NCI-H748 treated with DMSO at 0.1 percent for 48 hours (cell line): ENCODE results near the gene PCDHGB3.
"Not testable (repeated sequence)": the region's sequence is repeated elsewhere in the genome, so short reads cannot be mapped to it uniquely, and the experiment has no call there.

Source experiments
- DNase-seq: peaks from one replicate; lab custom pipeline; 2025; lab: John Stamatoyannopoulos, UW

Gene PCDHGB3

DNA sequence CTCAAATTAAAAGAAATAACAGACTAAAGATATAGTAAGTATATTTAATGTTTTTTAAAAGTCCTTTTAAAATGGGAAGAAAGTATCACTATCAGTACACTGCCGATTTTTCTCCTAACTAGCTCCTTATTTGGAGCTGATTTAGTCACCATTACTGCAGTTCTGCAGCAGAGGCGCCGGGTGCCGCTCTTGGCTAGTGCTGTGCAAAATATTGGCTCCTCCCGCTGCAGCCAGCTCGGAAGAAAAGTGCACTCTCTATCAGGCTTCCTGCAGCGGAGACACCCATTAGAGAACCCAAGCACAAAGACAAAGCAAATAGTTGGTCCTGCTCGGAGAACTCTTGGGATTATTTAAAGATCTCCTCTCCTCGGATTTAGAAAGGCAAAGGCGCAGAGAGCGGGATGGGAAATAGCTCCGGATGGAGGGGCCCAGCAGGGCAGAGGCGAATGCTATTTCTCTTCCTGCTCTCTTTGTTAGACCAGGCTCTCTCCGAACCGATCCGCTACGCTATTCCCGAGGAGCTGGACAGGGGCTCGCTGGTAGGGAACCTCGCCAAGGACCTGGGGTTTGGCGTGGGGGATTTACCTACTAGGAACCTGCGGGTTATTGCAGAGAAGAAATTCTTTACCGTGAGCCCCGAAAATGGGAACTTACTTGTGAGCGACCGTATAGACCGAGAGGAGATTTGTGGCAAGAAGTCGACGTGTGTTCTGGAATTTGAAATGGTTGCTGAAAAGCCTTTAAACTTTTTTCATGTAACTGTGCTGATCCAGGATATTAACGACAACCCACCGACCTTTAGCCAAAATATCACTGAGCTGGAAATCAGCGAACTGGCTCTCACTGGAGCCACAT, at the start of gene PCDHGB3:
Gene PCDHGB3 (plus strand): TSS at position 249 of the 855 bp plus-strand sequence. CDS start 153 bp downstream, at position 402.
- no peak for DNase-seq

DNA sequence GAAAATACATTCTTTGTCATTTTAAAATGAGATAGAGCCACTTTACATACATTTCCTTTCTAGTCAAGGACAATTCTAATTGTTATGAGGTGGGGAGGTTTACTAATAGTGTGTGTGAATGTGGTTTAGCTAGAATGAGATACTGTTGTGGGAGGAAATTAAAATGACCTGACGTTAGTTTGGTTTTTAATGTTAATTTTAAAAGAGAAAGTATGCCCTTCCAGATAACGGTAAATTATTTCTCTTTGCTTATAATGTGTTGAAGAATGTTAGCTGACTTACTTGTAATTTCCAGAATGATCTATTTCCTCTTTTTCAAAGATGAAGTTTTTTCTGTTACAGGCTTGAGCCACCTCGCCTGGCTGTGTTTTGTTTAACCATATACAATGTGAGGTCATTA, 47.8 kb upstream of the PCDHGB3 start:
- DNase-seq: no peak

- peak; percentile 86 for DNase-seq
Measured at GRCh38 chr5:141326088-141326854, 43.8 kb upstream of the PCDHGB3 start.

- DNase-seq: no peak
Measured at GRCh38 chr5:141328231-141328630, 41.8 kb upstream of the PCDHGB3 start.

DNA sequence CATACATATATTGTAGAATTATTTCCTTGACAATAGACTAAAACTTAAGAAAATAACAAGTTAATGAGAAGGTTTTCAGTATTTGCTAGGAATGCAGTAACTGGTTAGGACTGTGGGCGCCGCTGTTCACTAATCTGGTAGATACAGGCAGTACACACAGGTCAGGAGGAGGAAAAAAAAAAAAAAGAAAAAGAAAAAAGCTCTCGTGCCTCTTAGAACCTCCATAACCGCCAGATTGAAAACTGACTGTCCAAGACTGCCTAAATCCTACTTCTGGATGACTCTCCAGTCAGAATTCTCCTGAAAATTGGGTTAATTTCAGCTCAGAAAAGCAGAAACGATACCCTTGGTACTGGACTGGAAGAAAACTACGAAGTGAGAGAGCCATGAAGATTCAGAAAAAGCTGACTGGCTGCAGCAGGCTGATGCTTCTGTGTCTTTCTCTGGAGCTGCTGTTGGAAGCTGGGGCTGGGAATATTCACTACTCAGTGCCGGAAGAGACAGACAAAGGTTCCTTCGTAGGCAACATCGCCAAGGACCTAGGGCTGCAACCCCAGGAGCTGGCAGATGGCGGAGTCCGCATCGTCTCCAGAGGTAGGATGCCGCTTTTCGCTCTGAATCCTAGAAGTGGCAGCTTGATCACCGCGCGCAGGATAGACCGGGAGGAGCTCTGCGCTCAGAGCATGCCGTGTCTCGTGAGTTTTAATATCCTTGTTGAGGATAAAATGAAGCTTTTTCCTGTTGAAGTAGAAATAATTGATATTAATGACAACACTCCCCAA, 39.6 kb upstream of the PCDHGB3 start, which contains the start of gene PCDHGA1:
Gene PCDHGA1 (plus strand): TSS at position 216 of the 782 bp plus-strand sequence.
- no peak for DNase-seq

GRCh38 chr5:141332571-141332970, 37.5 kb upstream of the PCDHGB3 start:
- DNase-seq: not testable (repeated sequence)

DNA sequence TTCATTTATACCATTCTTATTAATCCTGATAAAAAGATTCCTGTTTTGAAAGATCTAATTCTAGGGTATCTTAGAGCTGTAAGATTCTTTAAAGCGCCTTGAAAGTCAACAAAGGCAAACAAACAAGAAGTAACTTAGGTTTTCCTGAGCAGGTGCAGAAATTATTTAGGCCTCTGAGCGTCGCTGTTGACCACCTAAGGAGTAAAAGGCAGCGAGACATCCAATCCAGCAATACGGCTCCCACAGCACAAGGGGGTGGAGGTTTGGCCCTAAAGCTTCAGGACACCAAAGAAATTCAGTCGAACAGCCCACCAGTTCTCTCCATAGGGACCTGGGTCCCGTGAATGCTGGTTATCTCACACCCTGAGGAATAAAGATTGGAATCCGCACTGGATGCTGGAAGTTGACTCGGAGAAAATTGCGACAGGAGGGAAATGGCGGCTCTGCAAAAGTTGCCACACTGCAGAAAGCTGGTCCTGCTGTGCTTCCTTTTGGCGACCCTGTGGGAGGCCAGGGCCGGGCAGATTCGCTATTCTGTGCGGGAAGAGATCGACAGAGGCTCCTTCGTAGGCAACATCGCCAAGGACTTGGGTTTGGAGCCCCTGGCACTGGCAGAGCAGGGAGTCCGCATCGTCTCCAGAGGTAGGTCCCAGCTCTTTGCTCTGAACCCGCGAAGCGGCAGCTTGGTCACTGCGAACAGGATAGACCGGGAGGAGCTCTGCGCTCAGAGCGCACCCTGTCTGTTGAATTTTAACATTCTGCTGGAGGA, 31.3 kb upstream of the PCDHGB3 start, which contains the start of gene PCDHGA2:
Gene PCDHGA2 (plus strand): TSS at position 223 of the 769 bp plus-strand sequence.
- DNase-seq: no peak

DNA sequence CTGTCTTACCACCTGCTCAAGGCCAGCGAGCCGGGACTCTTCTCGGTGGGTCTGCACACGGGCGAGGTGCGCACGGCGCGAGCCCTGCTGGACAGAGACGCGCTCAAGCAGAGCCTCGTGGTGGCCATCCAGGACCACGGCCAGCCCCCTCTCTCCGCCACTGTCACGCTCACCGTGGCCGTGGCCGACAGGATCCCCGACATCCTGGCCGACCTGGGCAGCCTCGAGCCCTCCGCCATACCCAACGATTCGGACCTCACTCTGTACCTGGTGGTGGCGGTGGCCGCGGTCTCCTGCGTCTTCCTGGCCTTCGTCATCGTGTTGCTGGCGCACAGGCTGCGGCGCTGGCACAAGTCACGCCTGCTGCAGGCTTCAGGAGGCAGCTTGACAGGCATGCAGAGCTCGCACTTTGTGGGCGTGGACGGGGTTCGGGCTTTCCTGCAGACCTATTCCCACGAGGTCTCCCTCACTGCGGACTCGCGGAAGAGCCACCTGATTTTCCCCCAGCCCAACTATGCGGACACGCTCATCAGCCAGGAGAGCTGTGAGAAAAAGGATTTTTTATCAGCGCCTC, 29.2 kb upstream of the PCDHGB3 start:
- not testable (repeated sequence) for DNase-seq

DNA sequence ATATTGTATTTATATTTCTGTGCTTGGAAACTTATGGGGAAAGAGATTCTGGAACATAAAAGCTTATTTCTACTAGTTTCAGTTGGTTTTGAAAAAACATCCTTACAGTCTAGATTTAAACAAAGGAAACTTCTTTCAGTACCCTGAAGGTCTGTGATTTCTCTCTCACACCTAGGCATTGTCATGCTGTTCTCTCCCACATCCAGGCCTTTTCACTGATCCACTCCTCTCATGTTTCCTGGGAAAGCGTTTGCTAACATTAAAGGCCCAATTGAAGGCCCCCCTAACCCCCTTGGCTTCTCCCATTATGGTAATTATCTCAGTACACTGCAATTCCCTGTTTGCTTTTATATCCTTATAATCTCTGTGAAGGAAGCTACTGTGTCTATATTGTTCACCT, 27.3 kb upstream of the PCDHGB3 start:
- DNase-seq: no peak

- DNase-seq: no peak
Measured at GRCh38 chr5:141343242-141343952, 26.6 kb upstream of the PCDHGB3 start, which contains the start of gene PCDHGA3. PCDHGA3 (plus strand) TSS chr5:141343829; CDS start chr5:141344034, 205 bp downstream.

- no peak for DNase-seq
Measured at GRCh38 chr5:141343953-141344463, 26.0 kb upstream of the PCDHGB3 start.

GRCh38 chr5:141345327-141345726, 24.7 kb upstream of the PCDHGB3 start:
- DNase-seq: no peak

DNA sequence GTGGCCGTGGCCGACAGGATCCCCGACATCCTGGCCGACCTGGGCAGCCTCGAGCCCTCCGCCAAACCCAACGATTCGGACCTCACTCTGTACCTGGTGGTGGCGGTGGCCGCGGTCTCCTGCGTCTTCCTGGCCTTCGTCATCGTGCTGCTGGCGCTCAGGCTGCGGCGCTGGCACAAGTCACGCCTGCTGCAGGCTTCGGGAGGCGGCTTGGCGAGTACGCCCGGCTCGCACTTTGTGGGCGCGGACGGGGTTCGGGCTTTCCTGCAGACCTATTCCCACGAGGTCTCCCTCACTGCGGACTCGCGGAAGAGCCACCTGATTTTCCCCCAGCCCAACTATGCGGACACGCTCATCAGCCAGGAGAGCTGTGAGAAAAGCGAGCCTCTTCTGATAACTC, 24.0 kb upstream of the PCDHGB3 start:
- not testable (repeated sequence) for DNase-seq

GRCh38 chr5:141349917-141350619, 20.0 kb upstream of the PCDHGB3 start, which contains the start of gene PCDHGB1:
PCDHGB1 (plus strand) TSS chr5:141350099; CDS start chr5:141350261, 162 bp downstream.
- peak; percentile 90 for DNase-seq

DNA sequence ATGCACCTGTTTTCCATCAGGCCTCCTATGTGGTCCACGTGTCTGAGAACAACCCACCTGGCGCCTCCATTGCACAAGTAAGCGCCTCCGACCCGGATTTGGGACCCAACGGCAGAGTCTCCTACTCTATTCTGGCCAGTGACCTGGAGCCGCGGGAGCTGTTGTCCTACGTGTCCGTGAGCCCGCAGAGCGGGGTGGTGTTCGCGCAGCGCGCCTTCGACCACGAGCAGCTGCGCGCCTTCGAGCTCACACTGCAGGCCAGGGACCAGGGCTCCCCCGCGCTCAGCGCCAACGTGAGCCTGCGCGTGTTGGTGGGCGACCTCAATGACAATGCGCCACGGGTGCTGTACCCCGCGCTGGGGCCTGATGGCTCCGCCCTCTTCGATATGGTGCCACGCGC, 18.5 kb upstream of the PCDHGB3 start:
- DNase-seq: no peak

DNA sequence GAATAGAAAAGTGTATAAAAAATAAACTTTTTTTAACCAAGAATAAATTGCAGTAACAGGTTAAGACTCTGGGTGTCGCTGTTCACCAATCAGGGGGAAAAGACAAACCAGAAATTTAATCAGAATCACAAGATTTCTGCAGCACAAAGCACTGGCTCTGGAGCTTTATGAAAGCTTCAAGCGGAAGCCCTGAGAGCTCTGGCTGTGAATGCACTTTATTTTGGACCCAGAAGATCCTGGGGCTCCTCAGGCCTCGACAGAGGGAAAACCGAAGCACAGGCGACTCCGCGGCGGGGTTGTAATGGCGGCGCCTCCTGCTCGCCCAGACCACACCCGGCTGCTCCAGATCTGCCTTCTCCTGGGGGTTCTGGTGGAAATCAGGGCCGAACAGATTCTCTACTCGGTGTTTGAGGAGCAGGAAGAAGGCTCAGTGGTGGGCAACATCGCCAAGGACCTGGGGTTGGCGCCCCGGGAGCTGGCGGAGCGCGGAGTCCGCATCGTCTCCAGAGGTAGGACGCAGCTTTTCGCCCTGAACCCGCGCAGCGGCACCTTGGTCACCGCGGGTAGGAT, 15.1 kb upstream of the PCDHGB3 start, which contains the start of gene PCDHGA4:
Gene PCDHGA4 (plus strand): TSS at position 122 of the 570 bp plus-strand sequence. CDS start 87 bp downstream, at position 209.
- no peak for DNase-seq

DNA sequence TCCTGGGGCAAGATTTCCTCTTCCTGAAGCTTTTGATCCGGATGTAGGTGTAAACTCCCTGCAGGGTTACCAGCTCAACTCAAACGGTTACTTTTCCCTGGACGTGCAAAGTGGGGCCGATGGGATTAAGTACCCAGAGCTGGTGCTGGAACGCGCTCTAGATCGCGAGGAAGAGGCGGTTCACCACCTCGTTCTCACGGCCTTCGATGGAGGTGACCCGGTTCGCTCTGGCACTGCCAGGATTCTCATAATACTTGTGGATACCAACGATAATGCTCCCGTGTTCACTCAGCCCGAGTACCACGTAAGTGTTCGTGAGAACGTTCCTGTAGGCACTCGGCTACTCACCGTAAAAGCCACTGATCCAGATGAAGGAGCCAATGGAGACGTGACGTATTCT, 14.4 kb upstream of the PCDHGB3 start:
- no peak for DNase-seq

GRCh38 chr5:141356133-141356532, 13.9 kb upstream of the PCDHGB3 start:
- DNase-seq: no peak

DNA sequence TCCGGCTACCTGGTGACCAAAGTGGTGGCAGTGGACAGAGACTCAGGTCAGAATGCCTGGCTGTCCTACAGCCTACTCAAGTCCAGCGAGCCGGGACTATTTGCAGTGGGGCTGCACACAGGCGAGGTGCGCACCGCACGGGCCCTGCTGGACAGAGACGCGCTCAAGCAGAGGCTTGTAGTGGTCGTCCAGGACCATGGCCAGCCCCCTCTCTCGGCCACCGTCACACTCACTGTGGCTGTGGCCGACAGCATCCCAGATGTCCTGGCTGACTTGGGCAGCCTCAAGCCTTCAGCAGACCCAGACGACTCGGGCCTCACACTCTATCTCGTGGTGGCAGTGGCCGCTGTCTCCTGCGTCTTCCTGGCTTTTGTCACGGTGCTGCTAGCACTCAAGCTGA, 13.1 kb upstream of the PCDHGB3 start:
- no peak for DNase-seq
